H1 (cell line): Measurements from ENCODE around the gene PDZD4. TPM values are rescaled to one million over a fixed set of nuclear protein-coding genes. Genes with fewer than 3 reads are reported as not detected.

Experiments
- CTCF ChIA-PET: fragments of 300-600 bp; sonication (Branson Sonifier 250); formaldehyde crosslinking; loops from one replicate; lab custom pipeline; 2021; ENCODE audit not compliant: partially characterized antibody; lab: Charles Lee
- POLR2A ChIA-PET: fragments of 300-600 bp; sonication (Branson Sonifier 250); formaldehyde crosslinking; loops from one replicate; lab custom pipeline; 2021; ENCODE audit warnings: inconsistent platforms; ENCODE audit not compliant: partially characterized antibody; lab: Charles Lee
- DNase-seq, 2 experiments: peaks; one replicate each; pipeline versions ENCODE4 v3.0.0 to v3.0.0-alpha.2; 2010 to 2022; ENCODE audit warnings: low spot score in 2 of 2, low read depth in 1 of 2, mixed read lengths in 1 of 2
- FAIRE-seq: peaks from 2 replicates; lab custom pipeline; 2011; peaks lifted over from hg19 to GRCh38; lab: Jason Lieb, UNC
- H2AFZ ChIP-seq: 2 replicates; pipeline ENCODE4 v1.8.1; 2012; ENCODE audit warnings: low read length, inconsistent platforms
- H2AK5ac ChIP-seq: 2 replicates; pipeline ENCODE4 v1.6.1; 2013; ENCODE audit warnings: low read depth, low read length
- H2BK120ac ChIP-seq: replicated peaks from 2 replicates; pipeline ENCODE3; 2013; ENCODE audit warnings: low read depth, low read length, inconsistent platforms
- H2BK12ac ChIP-seq: 2 replicates; pipeline ENCODE4 v1.6.1; 2013; ENCODE audit warnings: low read depth, low read length
- H2BK15ac ChIP-seq: 2 replicates; pipeline ENCODE4 v1.6.1; 2013; ENCODE audit warnings: low read length
- H2BK20ac ChIP-seq: 2 replicates; pipeline ENCODE4 v1.6.1; 2013; ENCODE audit warnings: low read length
- H2BK5ac ChIP-seq: 2 replicates; pipeline ENCODE4 v1.6.1; 2013; ENCODE audit warnings: low read depth, low read length
- H3K14ac ChIP-seq: 2 replicates; pipeline ENCODE4 v1.6.1; 2013; ENCODE audit warnings: inconsistent platforms; ENCODE audit not compliant: insufficient read length
- H3K18ac ChIP-seq: 2 replicates; pipeline ENCODE4 v1.6.1; 2013; ENCODE audit warnings: low read length; ENCODE audit errors: extremely low read depth
- H3K23ac ChIP-seq: 2 replicates; pipeline ENCODE4 v1.6.1; 2013; ENCODE audit warnings: inconsistent platforms; ENCODE audit not compliant: insufficient read length
- H3K23me2 ChIP-seq: 2 replicates; pipeline ENCODE4 v1.6.1; 2013; ENCODE audit warnings: low read depth, low read length
- H3K27ac ChIP-seq: 2 replicates; pipeline ENCODE4 v1.6.1; 2011; ENCODE audit warnings: low read depth, low read length, inconsistent platforms
- H3K27me3 ChIP-seq, 4 experiments: replicated peaks in 1 of 4; 1 replicate in 1 of 4; 2 replicates in 3 of 4; pipeline versions ENCODE4 v1.6.1 to v1.8.1; 2011 to 2013; ENCODE audit warnings: low read length in 3 of 4, mild to moderate bottlenecking in 3 of 4, inconsistent platforms in 2 of 4, mixed read lengths in 2 of 4, moderate library complexity in 1 of 4; ENCODE audit not compliant: control insufficient read depth in 3 of 4, insufficient read depth in 3 of 4; ENCODE audit errors: extremely low read depth in 1 of 4
- H3K36me3 ChIP-seq, 4 experiments: 2 replicates each; pipeline versions ENCODE4 v1.6.1 to v1.8.1; 2011 to 2013; ENCODE audit warnings: mild to moderate bottlenecking in 4 of 4, low read length in 3 of 4, moderate library complexity in 2 of 4, control low read depth in 1 of 4, inconsistent platforms in 1 of 4; ENCODE audit not compliant: insufficient read depth in 4 of 4, control insufficient read depth in 2 of 4
- H3K4ac ChIP-seq: replicated peaks from 2 replicates; pipeline ENCODE3; 2013; ENCODE audit warnings: low read length, low read depth, mixed read lengths, inconsistent platforms; ENCODE audit not compliant: insufficient read length
- H3K4me1 ChIP-seq, 4 experiments: replicated peaks in 1 of 4; 1 replicate in 1 of 4; 2 replicates in 3 of 4; pipeline versions ENCODE4 v1.6.1 to v1.8.1; 2011 to 2013; ENCODE audit warnings: low read length in 3 of 4, inconsistent platforms in 2 of 4, mixed read lengths in 1 of 4; ENCODE audit not compliant: insufficient read depth in 4 of 4, control insufficient read depth in 3 of 4
- H3K4me2 ChIP-seq, 2 experiments: 2 replicates each; pipeline versions ENCODE4 v1.6.1 to v1.8.1; 2011 to 2013; ENCODE audit warnings: low read depth in 2 of 2, low read length in 2 of 2, control low read depth in 1 of 2, inconsistent platforms in 1 of 2, mild to moderate bottlenecking in 1 of 2; ENCODE audit not compliant: insufficient read depth in 1 of 2
- H3K4me3 ChIP-seq, 4 experiments: fragments of 200-600, 300-600 bp in 1 of 4; sonication (generic), shearing (Covaris generic), sonication (Bioruptor Twin) in 1 of 4; 2 replicates each; pipeline versions ENCODE4 v1.5.1 to v1.8.1; 2011 to 2016; ENCODE audit warnings: low read length in 4 of 4, low read depth in 3 of 4, control low read depth in 2 of 4, inconsistent platforms in 2 of 4, mild to moderate bottlenecking in 2 of 4, mixed read lengths in 1 of 4, moderate library complexity in 1 of 4; ENCODE audit not compliant: insufficient read depth in 2 of 4; ENCODE audit errors: extremely low read depth in 1 of 4
- H3K56ac ChIP-seq: replicated peaks from 2 replicates; pipeline ENCODE3; 2013; ENCODE audit warnings: low read depth, mild to moderate bottlenecking, mixed read lengths, low read length, inconsistent platforms; ENCODE audit not compliant: insufficient read length
- H3K79me1 ChIP-seq: 2 replicates; pipeline ENCODE4 v1.6.1; 2013; ENCODE audit warnings: low read depth, low read length, control low read depth
- H3K79me2 ChIP-seq, 2 experiments: 2 replicates each; pipeline versions ENCODE4 v1.6.1 to v1.8.1; 2012 to 2013; ENCODE audit warnings: low read length in 2 of 2, mild to moderate bottlenecking in 2 of 2, inconsistent platforms in 1 of 2; ENCODE audit not compliant: insufficient read depth in 2 of 2, control insufficient read depth in 1 of 2
- H3K9ac ChIP-seq, 4 experiments: replicated peaks in 1 of 4; 1 replicate in 1 of 4; 2 replicates in 3 of 4; pipeline versions ENCODE4 v1.6.1 to v1.8.1; 2011 to 2013; ENCODE audit warnings: low read depth in 3 of 4, low read length in 3 of 4, control low read depth in 2 of 4, mild to moderate bottlenecking in 2 of 4, moderate library complexity in 2 of 4, inconsistent platforms in 1 of 4; ENCODE audit errors: extremely low read depth in 1 of 4
- H3K9me3 ChIP-seq, 2 experiments: 2 replicates each; pipeline versions ENCODE4 v1.6.1 to v1.8.1; 2012 to 2013; ENCODE audit warnings: mild to moderate bottlenecking in 2 of 2, moderate library complexity in 2 of 2, control low read depth in 1 of 2, inconsistent platforms in 1 of 2, low read depth in 1 of 2, low read length in 1 of 2, mixed read lengths in 1 of 2; ENCODE audit not compliant: insufficient read depth in 2 of 2
- H4K20me1 ChIP-seq, 2 experiments: replicated peaks in 1 of 2; 2 replicates each; pipeline versions ENCODE3 to v1.8.1; 2011 to 2013; ENCODE audit warnings: inconsistent platforms in 2 of 2, low read length in 2 of 2, mild to moderate bottlenecking in 1 of 2; ENCODE audit not compliant: insufficient read depth in 2 of 2, control insufficient read depth in 1 of 2
- H4K5ac ChIP-seq: 2 replicates; pipeline ENCODE4 v1.6.1; 2013; ENCODE audit warnings: low read length, low read depth, mixed read lengths, inconsistent platforms; ENCODE audit not compliant: insufficient read length
- H4K8ac ChIP-seq: 2 replicates; pipeline ENCODE4 v1.8.0; 2013; ENCODE audit warnings: mild to moderate bottlenecking, moderate library complexity, low read length, inconsistent platforms; ENCODE audit not compliant: insufficient read depth; ENCODE audit errors: extremely low read depth
- H4K91ac ChIP-seq: replicated peaks from 2 replicates; pipeline ENCODE3; 2013; ENCODE audit warnings: low read length, mixed read lengths, inconsistent platforms; ENCODE audit not compliant: insufficient read length
- ASH2L ChIP-seq: fragments of 200-600, 300-600 bp; sonication (generic); IDR thresholded peaks from one replicate; pipeline ENCODE4 v1.7.1; 2017; ENCODE audit warnings: low read length
- EGR1 ChIP-seq: IDR thresholded peaks from 2 replicates; pipeline ENCODE4 v1.6.1; 2011; ENCODE audit warnings: low read depth, low read length, borderline replicate concordance
- MAFK ChIP-seq: IDR thresholded peaks from 2 replicates; pipeline ENCODE4 v1.6.1; 2012; ENCODE audit warnings: low read depth, mild to moderate bottlenecking, improper control_type of control experiment, low read length
- POLR2AphosphoS5 ChIP-seq: IDR thresholded peaks from 2 replicates; pipeline ENCODE4 v1.6.1; 2011; ENCODE audit warnings: low read depth, low read length
- RNF2 ChIP-seq: fragments of 200-900, 300-1000 bp; sonication (generic); IDR thresholded peaks from 2 replicates; pipeline ENCODE4 v1.7.1; 2016; ENCODE audit warnings: borderline replicate concordance, low read depth, mild to moderate bottlenecking, antibody characterized with exemption, low read length; ENCODE audit not compliant: poor library complexity, severe bottlenecking; ENCODE audit errors: missing control alignments
- SP1 ChIP-seq: IDR thresholded peaks from 2 replicates; pipeline ENCODE4 v1.6.1; 2011; ENCODE audit warnings: low read depth, low read length
- SUZ12 ChIP-seq: fragments of 200-600 bp; sonication (generic); IDR thresholded peaks from 2 replicates; pipeline ENCODE4 v1.6.1; 2012; ENCODE audit warnings: mild to moderate bottlenecking, inconsistent platforms, low read length, moderate library complexity, mixed read lengths
- TCF12 ChIP-seq: IDR thresholded peaks from 2 replicates; pipeline ENCODE4 v1.6.1; 2011; ENCODE audit warnings: low read depth, mild to moderate bottlenecking, low read length
- TEAD4 ChIP-seq: IDR thresholded peaks from 2 replicates; pipeline ENCODE4 v1.6.1; 2012; ENCODE audit warnings: low read depth, low read length, inconsistent platforms, mixed read lengths
- WGBS, 2 experiments: shearing (Covaris generic) in 1 of 2; methylation state at CpG; one replicate each; pipeline versions ENCODE4 v1.1.6 to v1.1.7; 2013 to 2015; ENCODE audit warnings: low lambda C conversion rate in 2 of 2, mixed read lengths in 2 of 2, inconsistent platforms in 1 of 2, low coverage in 1 of 2, missing lambda C conversion rate in 1 of 2; ENCODE audit not compliant: insufficient replicate concordance in 2 of 2, insufficient coverage in 1 of 2, insufficient read length in 1 of 2; ENCODE audit errors: extremely low coverage in 1 of 2, missing lambda C conversion rate in 1 of 2; 5-methylcytosine and 5-hydroxymethylcytosine counted together
- polyA plus RNA-seq, 7 experiments: library from polyadenylated mRNA; depleted of rRNA in 3 of 7; stranded (reverse) in 5 of 7; unstranded in 2 of 7; fragments of >200 nt in 5 of 7; fragments of 200-250 nt in 2 of 7; gene quantifications; 1 replicate in 5 of 7; 2 replicates in 1 of 7; 4 replicates in 1 of 7; pipeline versions ENCODE4 v1.2.1 to v1.2.3, GENCODE V29; 2011 to 2013; ENCODE audit warnings: missing spikeins in 2 of 7, mixed read lengths in 2 of 7
- total RNA-seq: library from RNA; stranded (reverse); fragmentation: NEBNext Ultra II Directional; extraction: Animal tissue kit (Norgen Biotek cat#: 25700); gene quantifications from 2 replicates; pipeline ENCODE4 v1.2.1, GENCODE V29; 2021
- TF ChIP-seq, protein P1 (sequence below), 3 experiments: IDR thresholded peaks; 1 replicate in 2 of 3; 2 replicates in 1 of 3; pipeline versions ENCODE4 v1.5.1 to v1.6.1; 2011; ENCODE audit warnings: low read length in 3 of 3, mild to moderate bottlenecking in 3 of 3, inconsistent platforms in 2 of 3, low read depth in 1 of 3, moderate library complexity in 1 of 3; ENCODE audit not compliant: insufficient read depth in 1 of 3; ENCODE audit errors: control extremely low read depth in 1 of 3

Gene PDZD4
- total and polyA plus RNA-seq, 2 of the 8 experiments (the other 6 are each of a cell fraction or from before 2014, with no cell fraction given): 45.8 to 169 TPM

GRCh38 chrX:153770601-153771414, 59.5 kb downstream of the PDZD4 start:
- no peak overlapping the region for H3K4me3 ChIP-seq
- POLR2A ChIA-PET: interaction anchor here (1.0 to 1.1 kb wide), 2 partner anchors 22 to 164 kb away, joined by 3 read pairs; partner anchors contain the start of gene NAA10
- WGBS, 2 experiments: 100% methylated on average over 4 of the region's 18 CpGs; no CpG with 5 or more reads in 1 of the 2 experiments
- TF ChIP-seq RNF2: no peak
- TF ChIP-seq, protein P1, sequence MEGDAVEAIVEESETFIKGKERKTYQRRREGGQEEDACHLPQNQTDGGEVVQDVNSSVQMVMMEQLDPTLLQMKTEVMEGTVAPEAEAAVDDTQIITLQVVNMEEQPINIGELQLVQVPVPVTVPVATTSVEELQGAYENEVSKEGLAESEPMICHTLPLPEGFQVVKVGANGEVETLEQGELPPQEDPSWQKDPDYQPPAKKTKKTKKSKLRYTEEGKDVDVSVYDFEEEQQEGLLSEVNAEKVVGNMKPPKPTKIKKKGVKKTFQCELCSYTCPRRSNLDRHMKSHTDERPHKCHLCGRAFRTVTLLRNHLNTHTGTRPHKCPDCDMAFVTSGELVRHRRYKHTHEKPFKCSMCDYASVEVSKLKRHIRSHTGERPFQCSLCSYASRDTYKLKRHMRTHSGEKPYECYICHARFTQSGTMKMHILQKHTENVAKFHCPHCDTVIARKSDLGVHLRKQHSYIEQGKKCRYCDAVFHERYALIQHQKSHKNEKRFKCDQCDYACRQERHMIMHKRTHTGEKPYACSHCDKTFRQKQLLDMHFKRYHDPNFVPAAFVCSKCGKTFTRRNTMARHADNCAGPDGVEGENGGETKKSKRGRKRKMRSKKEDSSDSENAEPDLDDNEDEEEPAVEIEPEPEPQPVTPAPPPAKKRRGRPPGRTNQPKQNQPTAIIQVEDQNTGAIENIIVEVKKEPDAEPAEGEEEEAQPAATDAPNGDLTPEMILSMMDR (IDR thresholded peaks at IDR 0.05; ENCODE audit: control extremely low read depth in 1 of 3, insufficient read depth in 1 of 3, low read depth in 1 of 3, low read length in 3 of 3): no peak
- no peak for TF ChIP-seq ASH2L
- TF ChIP-seq TCF12: no peak
- no peak for TF ChIP-seq EGR1
- TF ChIP-seq MAFK: no peak
- no peak for TF ChIP-seq SUZ12
- TF ChIP-seq TEAD4: no peak
- TF ChIP-seq SP1: no peak
- TF ChIP-seq POLR2AphosphoS5: no peak

More at GRCh38 chrX:153770601-153771414, 59.5 kb downstream of the PDZD4 start:
- Histone ChIP-seq H2AFZ (no peak overlapping the region), H2BK15ac (no peak overlapping the region), H3K23ac (no peak overlapping the region), H2BK120ac (no peak overlapping the region), H3K79me1 (no peaks in the 10 kb centered on the region), H3K18ac (no peak overlapping the region), H4K91ac (no peak overlapping the region), H4K8ac (no peak overlapping the region), H3K4ac (no peak overlapping the region), H2AK5ac (no peak overlapping the region), H3K9me3 (no peaks in the 10 kb centered on the region), H2BK12ac (no peak overlapping the region), H2BK20ac (no peak overlapping the region), H2BK5ac (no peak overlapping the region), H3K27me3 (no peaks in the 10 kb centered on the region), H4K5ac (no peak overlapping the region), H3K36me3 (no peaks in the 10 kb centered on the region), H3K79me2 (no peaks in the 10 kb centered on the region), H3K27ac (no peak overlapping the region), H3K14ac (no peak overlapping the region), H3K56ac (no peak overlapping the region), H3K4me1 (peaks cover 0 to 4% (median 2%) of the 10 kb centered on the region in 4 experiments; a peak in 3 of 7 replicates), H3K23me2 (no peaks in the 10 kb centered on the region), H4K20me1 (no peaks in the 10 kb centered on the region), H3K4me2 (no peak overlapping the region), H3K9ac (no peak overlapping the region)
- DNase-seq: no peak
- CTCF ChIA-PET: interaction anchor here (1.4 to 1.7 kb wide), 2 partner anchors 10 to 14 kb away, joined by 3 to 4 read pairs; partner anchors contain the start of gene SRPK3
- FAIRE-seq: no peak
